PC-9 (cell line): ENCODE measurements around the gene FAM47E.
"Not testable (repeated sequence)": the region's sequence is repeated elsewhere in the genome, so short reads cannot be mapped to it uniquely, and the experiment has no call there.

ENCODE experiments used
- CTCF ChIP-seq: fragments of 200-600 bp; sonication (generic); conservative IDR thresholded peaks from 2 replicates; pipeline ENCODE4 v1.6.1; 2017; ENCODE audit warnings: mixed run types, antibody characterized with exemption, mild to moderate bottlenecking, moderate library complexity
- EZH2 ChIP-seq: fragments of 200-600 bp; sonication (generic); IDR thresholded peaks from 2 replicates; pipeline ENCODE4 v1.8.0; 2017; ENCODE audit warnings: antibody characterized with exemption, low read depth

- TF ChIP-seq EZH2, CTCF: not testable (repeated sequence)
Observed at GRCh38 chr4:76281594-76281993, 30.1 kb downstream of the FAM47E start.
